SK-N-SH treated with all-trans-retinoic acid at 6 μM for 48 hours (cell line): ENCODE results near the gene MACF1.

ENCODE experiments used
- ATAC-seq: fragments of 200-7000 bp; cut with Tn5 transposase; 3 replicates; pipeline ENCODE4 v1.9.1; 2020; ENCODE audit warnings: mild to moderate bottlenecking, moderate library complexity
- ARNTL ChIP-seq: fragments of 450-650 bp; formaldehyde crosslinking; IDR thresholded peaks from 2 replicates; pipeline ENCODE4 v1.5.0; 2020; ENCODE audit warnings: low read depth, mild to moderate bottlenecking, moderate library complexity, borderline replicate concordance
- CSDC2 ChIP-seq: fragments of 250-450 bp; sonication (Bioruptor Pico); IDR thresholded peaks from 2 replicates; pipeline ENCODE4 v1.5.0; 2020; ENCODE audit warnings: mild to moderate bottlenecking, moderate library complexity
- ESRRG ChIP-seq: fragments of 250-450 bp; sonication (Bioruptor Pico); IDR thresholded peaks from 2 replicates; pipeline ENCODE4 v1.6.1; 2021; ENCODE audit warnings: mild to moderate bottlenecking
- GLIS3 ChIP-seq: fragments of 250-450 bp; sonication (Bioruptor Pico); IDR thresholded peaks from 2 replicates; pipeline ENCODE4 v1.5.0; 2020; ENCODE audit warnings: mild to moderate bottlenecking, moderate library complexity
- ISL1 ChIP-seq: fragments of 250-450 bp; sonication (Bioruptor Pico); IDR thresholded peaks from 2 replicates; pipeline ENCODE4 v2.1.2; 2022; ENCODE audit warnings: mild to moderate bottlenecking, moderate library complexity
- OSR1 ChIP-seq: fragments of 250-450 bp; sonication (Bioruptor Pico); IDR thresholded peaks from 2 replicates; pipeline ENCODE4 v1.8.0; 2022; ENCODE audit warnings: moderate library complexity, mild to moderate bottlenecking, inconsistent platforms
- PPARA ChIP-seq: fragments of 250-450 bp; sonication (Bioruptor Pico); IDR thresholded peaks from 2 replicates; pipeline ENCODE4 v1.5.0; 2020; ENCODE audit warnings: mild to moderate bottlenecking, borderline replicate concordance
- SNAI2 ChIP-seq: fragments of 250-450 bp; sonication (Bioruptor Pico); IDR thresholded peaks from 2 replicates; pipeline ENCODE4 v1.5.0; 2020; ENCODE audit warnings: mild to moderate bottlenecking, moderate library complexity
- TCF4 ChIP-seq: fragments of 250-450 bp; sonication (Bioruptor Pico); IDR thresholded peaks from 2 replicates; pipeline ENCODE4 v1.8.0; 2021; ENCODE audit warnings: mild to moderate bottlenecking, moderate library complexity, borderline replicate concordance
- ZFP3 ChIP-seq: fragments of 250-450 bp; sonication (Bioruptor Pico); IDR thresholded peaks from 2 replicates; pipeline ENCODE4 v1.5.0; 2020; ENCODE audit warnings: mild to moderate bottlenecking, moderate library complexity
- ZFP30 ChIP-seq: fragments of 450-650 bp; formaldehyde crosslinking; IDR thresholded peaks from 2 replicates; pipeline ENCODE4 v1.5.0; 2022; ENCODE audit warnings: mild to moderate bottlenecking, moderate library complexity
- ZNF565 ChIP-seq: fragments of 450-650 bp; formaldehyde crosslinking; conservative IDR thresholded peaks from 2 replicates; pipeline ENCODE4 v1.5.0; 2020; ENCODE audit warnings: low read depth, mild to moderate bottlenecking, moderate library complexity
- ZNF70 ChIP-seq: fragments of 450-650 bp; formaldehyde crosslinking; IDR thresholded peaks from 2 replicates; pipeline ENCODE4 v1.5.0; 2020; ENCODE audit warnings: mild to moderate bottlenecking, moderate library complexity
- TF ChIP-seq, protein P1 (sequence below): fragments of 250-450 bp; sonication (Bioruptor Pico); IDR thresholded peaks from 2 replicates; pipeline ENCODE4 v1.5.1; 2020; ENCODE audit warnings: low read depth, mild to moderate bottlenecking, moderate library complexity
- TF ChIP-seq, protein P2 (sequence below): fragments of 250-450 bp; sonication (Bioruptor Pico); IDR thresholded peaks from 2 replicates; pipeline ENCODE4 v1.8.0; 2020; ENCODE audit warnings: mild to moderate bottlenecking, moderate library complexity, borderline replicate concordance
- TF ChIP-seq, protein P3 (sequence below): fragments of 250-450 bp; sonication (Bioruptor Pico); IDR thresholded peaks from 2 replicates; pipeline ENCODE4 v1.8.0; 2021; ENCODE audit warnings: low read depth, mild to moderate bottlenecking, moderate library complexity, borderline replicate concordance
- TF ChIP-seq, protein P4 (sequence below): fragments of 250-450 bp; sonication (Bioruptor Pico); IDR thresholded peaks from 2 replicates; pipeline ENCODE4 v1.5.1; 2021; ENCODE audit warnings: mild to moderate bottlenecking, moderate library complexity
- TF ChIP-seq, protein P5 (sequence below): fragments of 250-450 bp; sonication (Bioruptor Pico); IDR thresholded peaks from 2 replicates; pipeline ENCODE4 v1.5.0; 2020; ENCODE audit warnings: mild to moderate bottlenecking, moderate library complexity

The MACF1 gene

DNA sequence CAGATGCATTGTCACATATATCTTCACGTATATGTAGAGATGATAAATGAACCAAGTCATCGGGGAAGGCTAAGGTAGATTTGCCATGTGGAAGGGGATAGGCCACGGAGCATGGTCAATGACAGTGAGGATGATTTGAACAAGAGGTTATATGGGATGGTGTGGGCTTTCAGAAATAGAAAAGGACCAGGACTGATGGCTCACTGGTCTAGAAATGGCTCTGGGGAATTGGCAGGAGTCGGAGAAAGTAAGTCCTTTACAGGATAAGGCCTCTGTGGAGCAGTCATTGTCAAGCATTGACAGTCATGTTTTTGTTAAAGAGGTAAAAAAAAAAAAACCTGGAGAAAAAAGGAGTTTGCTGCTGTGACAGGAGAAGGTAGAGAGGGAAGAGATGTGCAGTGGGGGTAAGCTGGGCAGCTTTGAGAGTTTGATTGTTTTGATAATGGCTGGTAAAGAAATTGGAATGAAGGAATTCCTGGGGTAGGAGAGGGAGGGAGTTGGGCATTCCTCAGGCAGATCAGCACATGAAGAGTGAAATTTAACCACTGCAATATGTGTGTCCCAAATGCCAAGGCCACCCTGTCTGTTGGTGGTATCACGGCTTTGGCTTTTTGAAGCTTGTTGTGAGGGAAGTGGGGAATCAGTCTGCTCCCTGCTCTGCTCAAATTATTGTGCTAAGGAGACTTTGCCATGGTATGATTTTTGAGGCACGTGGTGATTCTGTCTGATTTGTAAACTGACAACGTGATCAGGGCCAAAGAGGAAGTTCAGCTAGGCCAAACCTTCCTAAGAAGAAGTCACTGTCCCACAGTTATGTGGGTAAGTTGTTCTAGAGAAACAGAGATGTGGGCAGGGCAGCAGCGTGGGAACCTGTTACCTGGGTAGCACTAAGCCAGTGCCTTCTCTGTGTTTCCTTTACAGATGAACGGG is 26.0 kb downstream of the MACF1 start:
- peak; percentile 92 for ATAC-seq
- TF ChIP-seq, protein P1, sequence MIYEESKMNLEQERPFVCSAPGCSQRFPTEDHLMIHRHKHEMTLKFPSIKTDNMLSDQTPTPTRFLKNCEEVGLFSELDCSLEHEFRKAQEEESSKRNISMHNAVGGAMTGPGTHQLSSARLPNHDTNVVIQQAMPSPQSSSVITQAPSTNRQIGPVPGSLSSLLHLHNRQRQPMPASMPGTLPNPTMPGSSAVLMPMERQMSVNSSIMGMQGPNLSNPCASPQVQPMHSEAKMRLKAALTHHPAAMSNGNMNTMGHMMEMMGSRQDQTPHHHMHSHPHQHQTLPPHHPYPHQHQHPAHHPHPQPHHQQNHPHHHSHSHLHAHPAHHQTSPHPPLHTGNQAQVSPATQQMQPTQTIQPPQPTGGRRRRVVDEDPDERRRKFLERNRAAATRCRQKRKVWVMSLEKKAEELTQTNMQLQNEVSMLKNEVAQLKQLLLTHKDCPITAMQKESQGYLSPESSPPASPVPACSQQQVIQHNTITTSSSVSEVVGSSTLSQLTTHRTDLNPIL (CRISPR knock-in tag): no peak
- TF ChIP-seq PPARA (no peak), CSDC2 (CRISPR knock-in tag) (no peak)

DNA sequence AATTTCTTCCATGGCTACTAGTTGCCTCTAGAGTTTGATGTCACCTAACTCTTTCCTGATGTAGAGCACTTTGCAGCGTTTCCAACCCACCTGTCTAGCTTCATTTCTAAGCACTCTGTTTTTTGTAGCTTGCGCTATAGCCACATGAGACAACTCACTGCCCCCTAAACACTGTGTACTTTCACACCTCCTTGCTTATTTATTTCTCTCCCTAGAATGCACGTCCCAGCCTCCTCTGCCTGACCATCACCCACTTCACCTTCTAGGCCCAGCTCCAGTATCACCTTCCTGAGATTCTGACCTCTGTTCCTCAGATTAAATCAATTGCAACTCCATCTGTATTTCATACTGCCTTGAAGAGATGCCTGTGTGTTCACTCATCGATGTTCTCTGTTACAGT is 32.5 kb downstream of the MACF1 start:
- peak; percentile 43; the same call in 2 of the 3 replicates for ATAC-seq
- TF ChIP-seq, protein P2, sequence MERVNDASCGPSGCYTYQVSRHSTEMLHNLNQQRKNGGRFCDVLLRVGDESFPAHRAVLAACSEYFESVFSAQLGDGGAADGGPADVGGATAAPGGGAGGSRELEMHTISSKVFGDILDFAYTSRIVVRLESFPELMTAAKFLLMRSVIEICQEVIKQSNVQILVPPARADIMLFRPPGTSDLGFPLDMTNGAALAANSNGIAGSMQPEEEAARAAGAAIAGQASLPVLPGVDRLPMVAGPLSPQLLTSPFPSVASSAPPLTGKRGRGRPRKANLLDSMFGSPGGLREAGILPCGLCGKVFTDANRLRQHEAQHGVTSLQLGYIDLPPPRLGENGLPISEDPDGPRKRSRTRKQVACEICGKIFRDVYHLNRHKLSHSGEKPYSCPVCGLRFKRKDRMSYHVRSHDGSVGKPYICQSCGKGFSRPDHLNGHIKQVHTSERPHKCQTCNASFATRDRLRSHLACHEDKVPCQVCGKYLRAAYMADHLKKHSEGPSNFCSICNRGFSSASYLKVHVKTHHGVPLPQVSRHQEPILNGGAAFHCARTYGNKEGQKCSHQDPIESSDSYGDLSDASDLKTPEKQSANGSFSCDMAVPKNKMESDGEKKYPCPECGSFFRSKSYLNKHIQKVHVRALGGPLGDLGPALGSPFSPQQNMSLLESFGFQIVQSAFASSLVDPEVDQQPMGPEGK (CRISPR knock-in tag): no peak
- TF ChIP-seq SNAI2 (CRISPR knock-in tag) (no peak), ESRRG (CRISPR knock-in tag) (no peak), ZNF565 (CRISPR knock-in tag) (no peak), OSR1 (CRISPR knock-in tag) (no peak), ARNTL (no peak), GLIS3 (CRISPR knock-in tag) (no peak), ISL1 (no peak), ZFP3 (no peak), PPARA (no peak), ZNF70 (CRISPR knock-in tag) (no peak), TCF4 (no peak), ZFP30 (no peak)
- TF ChIP-seq, protein P3, sequence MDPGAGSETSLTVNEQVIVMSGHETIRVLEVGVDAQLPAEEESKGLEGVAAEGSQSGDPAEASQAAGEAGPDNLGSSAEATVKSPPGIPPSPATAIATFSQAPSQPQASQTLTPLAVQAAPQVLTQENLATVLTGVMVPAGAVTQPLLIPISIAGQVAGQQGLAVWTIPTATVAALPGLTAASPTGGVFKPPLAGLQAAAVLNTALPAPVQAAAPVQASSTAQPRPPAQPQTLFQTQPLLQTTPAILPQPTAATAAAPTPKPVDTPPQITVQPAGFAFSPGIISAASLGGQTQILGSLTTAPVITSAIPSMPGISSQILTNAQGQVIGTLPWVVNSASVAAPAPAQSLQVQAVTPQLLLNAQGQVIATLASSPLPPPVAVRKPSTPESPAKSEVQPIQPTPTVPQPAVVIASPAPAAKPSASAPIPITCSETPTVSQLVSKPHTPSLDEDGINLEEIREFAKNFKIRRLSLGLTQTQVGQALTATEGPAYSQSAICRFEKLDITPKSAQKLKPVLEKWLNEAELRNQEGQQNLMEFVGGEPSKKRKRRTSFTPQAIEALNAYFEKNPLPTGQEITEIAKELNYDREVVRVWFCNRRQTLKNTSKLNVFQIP (CRISPR knock-in tag): no peak
- TF ChIP-seq, protein P1 (CRISPR knock-in tag): no peak
- TF ChIP-seq, protein P4, sequence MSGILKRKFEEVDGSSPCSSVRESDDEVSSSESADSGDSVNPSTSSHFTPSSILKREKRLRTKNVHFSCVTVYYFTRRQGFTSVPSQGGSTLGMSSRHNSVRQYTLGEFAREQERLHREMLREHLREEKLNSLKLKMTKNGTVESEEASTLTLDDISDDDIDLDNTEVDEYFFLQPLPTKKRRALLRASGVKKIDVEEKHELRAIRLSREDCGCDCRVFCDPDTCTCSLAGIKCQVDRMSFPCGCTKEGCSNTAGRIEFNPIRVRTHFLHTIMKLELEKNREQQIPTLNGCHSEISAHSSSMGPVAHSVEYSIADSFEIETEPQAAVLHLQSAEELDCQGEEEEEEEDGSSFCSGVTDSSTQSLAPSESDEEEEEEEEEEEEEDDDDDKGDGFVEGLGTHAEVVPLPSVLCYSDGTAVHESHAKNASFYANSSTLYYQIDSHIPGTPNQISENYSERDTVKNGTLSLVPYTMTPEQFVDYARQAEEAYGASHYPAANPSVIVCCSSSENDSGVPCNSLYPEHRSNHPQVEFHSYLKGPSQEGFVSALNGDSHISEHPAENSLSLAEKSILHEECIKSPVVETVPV (CRISPR knock-in tag): no peak

DNA sequence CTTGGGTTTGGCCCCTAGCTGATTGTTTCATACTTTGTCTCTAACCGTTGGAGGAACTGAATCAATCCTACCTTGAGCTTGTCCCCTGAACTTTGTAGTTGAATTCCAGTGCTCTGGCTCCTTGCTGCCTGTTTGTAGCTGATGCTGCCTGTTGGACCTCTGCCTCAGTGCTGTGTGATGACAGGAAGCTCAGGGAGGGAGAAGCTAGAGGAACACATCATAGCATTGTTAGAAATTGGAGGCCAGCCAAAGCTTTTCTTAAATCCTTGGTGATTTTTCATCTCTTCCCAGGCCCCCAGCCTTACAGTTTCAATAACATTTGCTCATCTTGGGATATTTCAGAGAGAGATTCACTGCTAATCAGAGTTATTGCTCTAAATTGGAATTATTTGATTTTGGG is 34.0 kb downstream of the MACF1 start:
- TF ChIP-seq, protein P5, sequence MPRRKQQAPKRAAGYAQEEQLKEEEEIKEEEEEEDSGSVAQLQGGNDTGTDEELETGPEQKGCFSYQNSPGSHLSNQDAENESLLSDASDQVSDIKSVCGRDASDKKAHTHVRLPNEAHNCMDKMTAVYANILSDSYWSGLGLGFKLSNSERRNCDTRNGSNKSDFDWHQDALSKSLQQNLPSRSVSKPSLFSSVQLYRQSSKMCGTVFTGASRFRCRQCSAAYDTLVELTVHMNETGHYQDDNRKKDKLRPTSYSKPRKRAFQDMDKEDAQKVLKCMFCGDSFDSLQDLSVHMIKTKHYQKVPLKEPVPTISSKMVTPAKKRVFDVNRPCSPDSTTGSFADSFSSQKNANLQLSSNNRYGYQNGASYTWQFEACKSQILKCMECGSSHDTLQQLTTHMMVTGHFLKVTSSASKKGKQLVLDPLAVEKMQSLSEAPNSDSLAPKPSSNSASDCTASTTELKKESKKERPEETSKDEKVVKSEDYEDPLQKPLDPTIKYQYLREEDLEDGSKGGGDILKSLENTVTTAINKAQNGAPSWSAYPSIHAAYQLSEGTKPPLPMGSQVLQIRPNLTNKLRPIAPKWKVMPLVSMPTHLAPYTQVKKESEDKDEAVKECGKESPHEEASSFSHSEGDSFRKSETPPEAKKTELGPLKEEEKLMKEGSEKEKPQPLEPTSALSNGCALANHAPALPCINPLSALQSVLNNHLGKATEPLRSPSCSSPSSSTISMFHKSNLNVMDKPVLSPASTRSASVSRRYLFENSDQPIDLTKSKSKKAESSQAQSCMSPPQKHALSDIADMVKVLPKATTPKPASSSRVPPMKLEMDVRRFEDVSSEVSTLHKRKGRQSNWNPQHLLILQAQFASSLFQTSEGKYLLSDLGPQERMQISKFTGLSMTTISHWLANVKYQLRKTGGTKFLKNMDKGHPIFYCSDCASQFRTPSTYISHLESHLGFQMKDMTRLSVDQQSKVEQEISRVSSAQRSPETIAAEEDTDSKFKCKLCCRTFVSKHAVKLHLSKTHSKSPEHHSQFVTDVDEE (CRISPR knock-in tag): no peak
- TF ChIP-seq ZNF70 (CRISPR knock-in tag) (no peak), ESRRG (CRISPR knock-in tag) (no peak)
- peak; percentile 85 for ATAC-seq
